B cell (primary cell): Measurements from ENCODE around the gene LSMEM2. TPM values are rescaled to one million over a fixed set of nuclear protein-coding genes. Genes with fewer than 3 reads are reported as not detected.

ENCODE experiments used
- ATAC-seq: fragments of 200-7000 bp; cut with Tn5 transposase; one replicate; pipeline ENCODE4 v1.10.0; 2021; ENCODE audit warnings: low read depth, mild to moderate bottlenecking, moderate number of reproducible peaks, moderate library complexity
- CTCF ChIA-PET: fragments of 350-600 bp; sonication (Branson Sonifier 250); formaldehyde crosslinking; loops from one replicate; lab custom pipeline; 2021; ENCODE audit warnings: antibody characterized with exemption, inconsistent platforms; lab: Charles Lee
- POLR2A ChIA-PET: fragments of 350-600 bp; sonication (Branson Sonifier 250); formaldehyde crosslinking; loops from one replicate; lab custom pipeline; 2021; ENCODE audit warnings: antibody characterized with exemption; lab: Charles Lee
- DNase-seq: peaks from one replicate; pipeline ENCODE4 v3.0.0; 2013
- H2AFZ ChIP-seq: 2 replicates; pipeline ENCODE4 v1.6.1; 2012; ENCODE audit warnings: mild to moderate bottlenecking, low read depth, low read length; ENCODE audit not compliant: insufficient read depth, poor library complexity, severe bottlenecking
- H3K27ac ChIP-seq, 2 donors: 1 replicate in 1 of 2; 2 replicates in 1 of 2; pipeline ENCODE4 v1.5.1; 2012 to 2013; ENCODE audit warnings: low read length in 2 of 2, mild to moderate bottlenecking in 2 of 2, moderate library complexity in 1 of 2
- H3K27me3 ChIP-seq, 4 experiments: fragments of 200-600 bp in 1 of 4; sonication (generic) in 1 of 4; replicated peaks in 1 of 4; 1 replicate in 2 of 4; 2 replicates in 2 of 4; pipeline versions ENCODE4 v1.6.1 to v1.7.0; 2013 to 2016; ENCODE audit warnings: low read length in 3 of 4, mild to moderate bottlenecking in 2 of 4, mixed read lengths in 1 of 4, moderate library complexity in 1 of 4; ENCODE audit not compliant: insufficient read depth in 4 of 4, control insufficient read depth in 3 of 4; ENCODE audit errors: control extremely low read depth in 1 of 4
- H3K36me3 ChIP-seq, 2 experiments: replicated peaks in 1 of 2; 1 replicate in 1 of 2; 2 replicates in 1 of 2; pipeline versions ENCODE4 v1.6.1 to v1.7.1; 2013; ENCODE audit warnings: low read length in 1 of 2; ENCODE audit not compliant: insufficient read depth in 2 of 2, control insufficient read depth in 1 of 2; ENCODE audit errors: control extremely low read depth in 1 of 2, extremely low read depth in 1 of 2
- H3K4me1 ChIP-seq, 2 donors: fragments of 200-600 bp in 1 of 2; sonication (generic) in 1 of 2; 1 replicate in 1 of 2; 2 replicates in 1 of 2; pipeline versions ENCODE4 v1.5.1 to v1.6.1; 2013 to 2017; ENCODE audit warnings: low read length in 2 of 2; ENCODE audit not compliant: control insufficient read depth in 2 of 2, insufficient read depth in 2 of 2
- H3K4me2 ChIP-seq: replicated peaks from 2 replicates; pipeline ENCODE3; 2012; ENCODE audit warnings: mild to moderate bottlenecking, low read depth, low read length; ENCODE audit not compliant: poor library complexity, severe bottlenecking
- H3K4me3 ChIP-seq, 5 experiments: fragments of 200-600 bp in 1 of 5; sonication (generic) in 1 of 5; 1 replicate in 3 of 5; 2 replicates in 2 of 5; pipeline versions ENCODE4 v1.5.1 to v1.7.0; 2011 to 2016; ENCODE audit warnings: low read length in 4 of 5, mild to moderate bottlenecking in 4 of 5, low read depth in 2 of 5, control low read depth in 1 of 5, moderate library complexity in 1 of 5; ENCODE audit not compliant: insufficient read depth in 1 of 5; ENCODE audit errors: control extremely low read depth in 1 of 5, extremely low read depth in 1 of 5
- H3K79me2 ChIP-seq: fragments of 200-600 bp; sonication (generic); one replicate; pipeline ENCODE4 v1.6.0; 2016; ENCODE audit warnings: low read length; ENCODE audit not compliant: control insufficient read depth, insufficient read depth
- H3K9ac ChIP-seq: fragments of 200-600 bp; sonication (generic); 2 replicates; pipeline ENCODE4 v1.6.1; 2017; ENCODE audit warnings: mild to moderate bottlenecking, low read length, moderate library complexity
- H3K9me3 ChIP-seq, 3 donors: one replicate each; pipeline versions ENCODE4 v1.6.1 to v1.7.1; 2013; ENCODE audit warnings: low read length in 2 of 3; ENCODE audit not compliant: control insufficient read depth in 2 of 3, insufficient read depth in 1 of 3; ENCODE audit errors: control extremely low read depth in 1 of 3
- H4K20me1 ChIP-seq: 2 replicates; pipeline ENCODE4 v1.6.0; 2012; ENCODE audit warnings: mild to moderate bottlenecking, low read length; ENCODE audit not compliant: insufficient read depth, control insufficient read depth, poor library complexity, severe bottlenecking
- H3K27ac Mint-ChIP-seq: one replicate; pipeline ENCODE4 v1.8.0; 2021; ENCODE audit warnings: mixed read lengths
- H3K27me3 Mint-ChIP-seq: one replicate; pipeline ENCODE4 v1.8.0; 2021; ENCODE audit warnings: mixed read lengths
- H3K4me1 Mint-ChIP-seq: one replicate; pipeline ENCODE4 v1.8.0; 2021; ENCODE audit warnings: mixed read lengths
- H3K4me3 Mint-ChIP-seq: one replicate; pipeline ENCODE4 v1.8.0; 2021; ENCODE audit warnings: mixed read lengths
- H3K9me3 Mint-ChIP-seq: one replicate; pipeline ENCODE4 v1.8.0; 2022; ENCODE audit warnings: mixed read lengths; ENCODE audit not compliant: insufficient read depth
- EZH2 ChIP-seq: IDR thresholded peaks from 2 replicates; pipeline ENCODE4 v1.6.1; 2012; ENCODE audit warnings: borderline replicate concordance, low read depth, mild to moderate bottlenecking, moderate library complexity, low read length; ENCODE audit not compliant: insufficient read depth, poor library complexity, severe bottlenecking
- WGBS: methylation state at CpG from one replicate; pipeline ENCODE4 v1.1.5; 2013; ENCODE audit warnings: missing lambda C conversion rate; ENCODE audit not compliant: insufficient coverage; 5-methylcytosine and 5-hydroxymethylcytosine counted together
- intact Hi-C: fragments of 100-400 bp; cut with micrococcal nuclease; formaldehyde crosslinking; loops from one replicate; pipeline ENCODE4 v1.10.0; 2022
- polyA plus RNA-seq: library from polyadenylated mRNA; depleted of rRNA; stranded (reverse); fragments of >200 nt; gene quantifications from 2 replicates; pipeline ENCODE4 v1.2.3, GENCODE V29; 2012
- total RNA-seq, 2 donors: library from RNA; stranded (reverse); fragments of 120-200 nt in 1 of 2; gene quantifications; 1 replicate in 1 of 2; 2 replicates in 1 of 2; pipeline versions ENCODE4 v1.2.3 to v1.2.4, GENCODE V29; 2013 to 2022
- TF ChIP-seq, protein P1 (sequence below): fragments of 200-600 bp; IDR thresholded peaks from one replicate; pipeline ENCODE4 v1.8.0; 2022; ENCODE audit warnings: antibody characterized with exemption, mild to moderate bottlenecking

Gene LSMEM2
- total and polyA plus RNA-seq, 2 donors (not counting 1 experiment from before 2014, with no cell fraction given), result not detected

DNA sequence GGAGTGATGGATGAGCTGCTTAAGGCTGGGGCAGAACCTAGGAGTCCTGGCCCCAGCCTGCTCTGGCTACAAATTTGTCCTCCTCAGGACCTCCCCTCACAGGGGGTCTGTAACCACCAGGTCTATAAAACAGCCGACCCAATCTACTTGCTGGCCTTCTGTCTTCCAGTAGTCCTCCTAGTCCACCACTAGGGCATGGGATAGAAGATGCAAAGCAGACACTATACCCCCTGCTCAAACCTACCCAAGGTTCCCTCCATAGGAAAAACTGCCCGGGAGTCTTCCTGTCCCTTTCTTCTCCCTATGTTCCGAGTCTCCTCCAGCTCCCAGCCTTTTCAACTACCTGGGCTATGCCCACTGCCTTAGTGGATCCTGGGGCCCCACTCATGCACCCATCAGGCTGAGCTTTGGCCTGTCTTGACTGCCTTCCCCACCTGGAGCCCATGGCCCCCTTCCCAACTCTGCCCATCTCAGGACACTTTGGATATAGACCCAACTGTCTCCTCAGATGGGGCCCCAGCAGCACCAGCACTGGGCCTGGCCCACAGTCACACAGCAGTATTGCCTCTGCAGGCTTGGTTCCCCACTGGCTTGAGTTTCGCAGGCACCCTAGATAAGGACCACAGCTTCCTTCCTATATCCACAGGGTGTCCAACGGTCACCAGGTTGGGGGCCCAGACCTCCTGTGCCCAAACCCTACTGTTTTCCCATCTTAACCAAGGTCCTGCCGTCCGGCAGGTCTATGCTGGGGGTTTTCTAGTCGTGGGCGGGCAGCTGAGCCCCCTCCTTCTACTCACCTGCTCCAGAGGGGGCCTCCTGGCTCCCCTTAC, 19.2 kb downstream of the LSMEM2 start:
- Mint-ChIP-seq H3K27ac (peak overlapping the region; percentile 100), H3K4me1 (peaks cover 33% of the 10 kb centered on the region), H3K9me3 (no peaks in the 10 kb centered on the region), H3K27me3 (no peaks in the 10 kb centered on the region), H3K4me3 (peak overlapping the region; percentile 100)
- Histone ChIP-seq H3K4me1 (peaks cover 18 to 25% of the 10 kb centered on the region in 2 donors), H3K27me3 (no peaks in the 10 kb centered on the region), H3K9ac (peak overlapping the region; percentile 82), H3K36me3 (peaks cover 0 to 4% of the 10 kb centered on the region in 2 experiments), H2AFZ (peak overlapping the region; percentile 81), H4K20me1 (no peaks in the 10 kb centered on the region), H3K79me2 (peaks cover 13% of the 10 kb centered on the region), H3K4me2 (peak overlapping the region; percentile 89), H3K27ac (peak overlapping the region; percentile 77 to 84), H3K4me3 (peak overlapping the region in 4 of 5 experiments; percentile 77 to 89 (median 88)), H3K9me3 (no peaks in the 10 kb centered on the region)
- DNase-seq (no peak), ATAC-seq (no peak)
- POLR2A ChIA-PET, result interaction anchor here (0.6 to 2.5 kb wide), 7 partner anchors 16 to 62 kb away, joined by 3 to 27 read pairs (median 9); partner anchors contain the start of genes CYB561D2, GNAI2, HYAL2 and NPRL2
- intact Hi-C loops, result loop anchor here (2.0 to 10.0 kb wide), 2 partner anchors 61 to 1087 kb away; partner anchors contain the start of genes GNAI2 and MANF
- 31% methylated on average over 8 of the region's 9 CpGs for WGBS
- CTCF ChIA-PET, result interaction anchor here (1.0 to 3.2 kb wide), 7 partner anchors 23 to 68 kb away, joined by 3 to 28 read pairs (median 9); partner anchors contain the start of genes CYB561D2, GNAI2, HYAL2 and NPRL2
- TF ChIP-seq, protein P1, sequence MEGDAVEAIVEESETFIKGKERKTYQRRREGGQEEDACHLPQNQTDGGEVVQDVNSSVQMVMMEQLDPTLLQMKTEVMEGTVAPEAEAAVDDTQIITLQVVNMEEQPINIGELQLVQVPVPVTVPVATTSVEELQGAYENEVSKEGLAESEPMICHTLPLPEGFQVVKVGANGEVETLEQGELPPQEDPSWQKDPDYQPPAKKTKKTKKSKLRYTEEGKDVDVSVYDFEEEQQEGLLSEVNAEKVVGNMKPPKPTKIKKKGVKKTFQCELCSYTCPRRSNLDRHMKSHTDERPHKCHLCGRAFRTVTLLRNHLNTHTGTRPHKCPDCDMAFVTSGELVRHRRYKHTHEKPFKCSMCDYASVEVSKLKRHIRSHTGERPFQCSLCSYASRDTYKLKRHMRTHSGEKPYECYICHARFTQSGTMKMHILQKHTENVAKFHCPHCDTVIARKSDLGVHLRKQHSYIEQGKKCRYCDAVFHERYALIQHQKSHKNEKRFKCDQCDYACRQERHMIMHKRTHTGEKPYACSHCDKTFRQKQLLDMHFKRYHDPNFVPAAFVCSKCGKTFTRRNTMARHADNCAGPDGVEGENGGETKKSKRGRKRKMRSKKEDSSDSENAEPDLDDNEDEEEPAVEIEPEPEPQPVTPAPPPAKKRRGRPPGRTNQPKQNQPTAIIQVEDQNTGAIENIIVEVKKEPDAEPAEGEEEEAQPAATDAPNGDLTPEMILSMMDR, result no peak
- no peak for TF ChIP-seq EZH2
